Endothelial cell of umbilical vein (primary cell): ENCODE results near the gene SPO11. TPM values are rescaled to one million over a fixed set of nuclear protein-coding genes. Genes with fewer than 3 reads are reported as not detected.
A peak's percentile ranks its signal among the peaks of the same experiment; 100 is the strongest.

ENCODE experiments used
- BruUV-seq: library from RNA; stranded (reverse); fragments of 400-500 nt; replicated peaks from 2 replicates; lab custom pipeline; 2021; lab: Mats Ljungman, UMichigan
- CTCF ChIA-PET: fragments of 300-600, 350-600 bp; sonication (Branson Sonifier 250); formaldehyde crosslinking; loops from one replicate; lab custom pipeline; 2021; ENCODE audit warnings: antibody characterized with exemption, inconsistent platforms; lab: Charles Lee
- POLR2A ChIA-PET: fragments of 300-600, 350-600 bp; sonication (Branson Sonifier 250); formaldehyde crosslinking; loops from one replicate; lab custom pipeline; 2021; ENCODE audit warnings: antibody characterized with exemption, inconsistent platforms; lab: Charles Lee
- DNase-seq: peaks from one replicate; pipeline ENCODE4 v3.0.0-alpha.2; 2011; ENCODE audit warnings: low read depth, low spot score
- FAIRE-seq: peaks from 2 replicates; lab custom pipeline; 2011; peaks lifted over from hg19 to GRCh38; lab: Jason Lieb, UNC
- H2AFZ ChIP-seq: 2 replicates; pipeline ENCODE4 v1.6.0; 2012; ENCODE audit warnings: low read depth, low read length, control low read depth, inconsistent platforms
- H3K27ac ChIP-seq: 2 replicates; pipeline ENCODE4 v1.5.1; 2011; ENCODE audit warnings: low read depth, mild to moderate bottlenecking, control low read depth, low read length, moderate library complexity; ENCODE audit not compliant: insufficient read depth
- H3K27me3 ChIP-seq, 2 experiments: 2 replicates each; pipeline versions ENCODE4 v1.6.0 to v1.6.1; 2011; ENCODE audit warnings: low read length in 2 of 2, mixed read lengths in 1 of 2; ENCODE audit not compliant: control insufficient read depth in 2 of 2, insufficient read depth in 2 of 2
- H3K36me3 ChIP-seq, 2 experiments: 2 replicates in 1 of 2; 3 replicates in 1 of 2; pipeline ENCODE4 v1.5.1; 2011; ENCODE audit warnings: low read length in 2 of 2, mild to moderate bottlenecking in 1 of 2, moderate library complexity in 1 of 2; ENCODE audit not compliant: control insufficient read depth in 2 of 2, insufficient read depth in 2 of 2; ENCODE audit errors: extremely low read depth in 1 of 2
- H3K4me1 ChIP-seq: 3 replicates; pipeline ENCODE4 v1.5.1; 2011; ENCODE audit warnings: mild to moderate bottlenecking, low read length; ENCODE audit not compliant: control insufficient read depth, insufficient read depth; ENCODE audit errors: extremely low read depth
- H3K4me2 ChIP-seq: 2 replicates; pipeline ENCODE4 v1.6.1; 2011; ENCODE audit warnings: low read length, control low read depth, mixed read lengths; ENCODE audit not compliant: insufficient read depth
- H3K4me3 ChIP-seq, 3 experiments: fragments of 200-600 bp in 1 of 3; sonication (generic), shearing (Covaris generic) in 1 of 3; replicated peaks in 1 of 3; 2 replicates each; pipeline ENCODE4 v1.5.1; 2011 to 2016; ENCODE audit warnings: control low read depth in 3 of 3, low read length in 3 of 3, mild to moderate bottlenecking in 2 of 3, inconsistent platforms in 1 of 3, low read depth in 1 of 3, moderate library complexity in 1 of 3; ENCODE audit not compliant: insufficient read depth in 1 of 3
- H3K79me2 ChIP-seq: 2 replicates; pipeline ENCODE4 v1.6.0; 2012; ENCODE audit warnings: low read length, inconsistent platforms; ENCODE audit not compliant: control insufficient read depth, insufficient read depth
- H3K9ac ChIP-seq: replicated peaks from 2 replicates; pipeline ENCODE3; 2011; ENCODE audit warnings: low read length, control low read depth; ENCODE audit not compliant: insufficient read depth; ENCODE audit errors: extremely low read depth
- H3K9me1 ChIP-seq: replicated peaks from 3 replicates; pipeline ENCODE4 v1.6.0; 2011; ENCODE audit warnings: mild to moderate bottlenecking, low read length; ENCODE audit not compliant: control insufficient read depth, insufficient read depth; ENCODE audit errors: extremely low read depth
- H3K9me3 ChIP-seq: replicated peaks from 2 replicates; pipeline ENCODE4 v1.5.1; 2012; ENCODE audit warnings: low read length, inconsistent platforms; ENCODE audit not compliant: control insufficient read depth, insufficient read depth
- H4K20me1 ChIP-seq: replicated peaks from 2 replicates; pipeline ENCODE3; 2011; ENCODE audit warnings: mild to moderate bottlenecking, low read length; ENCODE audit not compliant: control insufficient read depth, insufficient read depth; ENCODE audit errors: extremely low read depth
- CTCF ChIP-seq, 2 donors: IDR thresholded peaks; 1 replicate in 1 of 2; 2 replicates in 1 of 2; pipeline ENCODE4 v1.5.1; 2011; ENCODE audit warnings: low read length in 2 of 2, mild to moderate bottlenecking in 2 of 2, moderate library complexity in 2 of 2, control low read depth in 1 of 2, inconsistent platforms in 1 of 2, low read depth in 1 of 2; ENCODE audit not compliant: insufficient read depth in 1 of 2; ENCODE audit errors: extremely low read depth in 1 of 2
- EZH2 ChIP-seq: IDR thresholded peaks from 2 replicates; pipeline ENCODE4 v1.6.1; 2012; ENCODE audit warnings: borderline replicate concordance, low read depth, mild to moderate bottlenecking, moderate library complexity, low read length, inconsistent platforms; ENCODE audit not compliant: severe bottlenecking
- FOS ChIP-seq: IDR thresholded peaks from 2 replicates; pipeline ENCODE4 v1.6.1; 2011; ENCODE audit warnings: mild to moderate bottlenecking, low read length, moderate library complexity, borderline replicate concordance; ENCODE audit not compliant: insufficient read depth
- GATA2 ChIP-seq: IDR thresholded peaks from 2 replicates; pipeline ENCODE4 v1.7.0; 2011; ENCODE audit warnings: low read depth, mild to moderate bottlenecking, moderate library complexity, mixed read lengths, low read length; ENCODE audit not compliant: insufficient read length, insufficient read depth
- JUN ChIP-seq: IDR thresholded peaks from 2 replicates; pipeline ENCODE4 v1.6.1; 2011; ENCODE audit warnings: borderline replicate concordance, low read depth; ENCODE audit not compliant: insufficient read length, insufficient read depth
- MYC ChIP-seq: IDR thresholded peaks from one replicate; pipeline ENCODE4 v1.6.1; 2011; ENCODE audit warnings: mild to moderate bottlenecking, low read depth, low read length
- POLR2A ChIP-seq: IDR thresholded peaks from 2 replicates; pipeline ENCODE4 v1.6.1; 2012; ENCODE audit warnings: low read depth, mild to moderate bottlenecking, control low read depth, low read length
- POLR2AphosphoS5 ChIP-seq: IDR thresholded peaks from 2 replicates; pipeline ENCODE4 v1.6.1; 2012; ENCODE audit warnings: low read depth, mild to moderate bottlenecking, control low read depth, low read length, moderate library complexity; ENCODE audit not compliant: insufficient read depth
- dilution Hi-C: fragments of 300-500 bp; cut with MboI; formaldehyde crosslinking; loops from one replicate; pipeline ENCODE4 v1.15.0; 2019; ENCODE audit warnings: low sequenced_read_pairs; ENCODE audit not compliant: extremely low pct_ligation_motif_present
- intact Hi-C: fragments of 100-400 bp; cut with micrococcal nuclease; formaldehyde crosslinking; loops from one replicate; pipeline ENCODE4 v1.10.0; 2022
- polyA plus RNA-seq, 4 experiments: library from polyadenylated mRNA; depleted of rRNA in 3 of 4; stranded (reverse) in 3 of 4; unstranded in 1 of 4; fragments of >200 nt; gene quantifications; 2 replicates each; pipeline versions ENCODE4 v1.2.1 to v1.2.3, GENCODE V29; 2011 to 2012; ENCODE audit warnings: missing spikeins in 1 of 4
- total RNA-seq: library from RNA; stranded (reverse); gene quantifications from 2 replicates; pipeline ENCODE4 v1.2.3, GENCODE V29; 2021
- TF ChIP-seq, protein P1 (sequence below): IDR thresholded peaks from 2 replicates; pipeline ENCODE4 v1.6.1; 2011; ENCODE audit not compliant: insufficient read depth, insufficient read length

The SPO11 gene
- total and polyA plus RNA-seq, 2 donors (not counting 3 experiments of a cell fraction or from before 2014, with no cell fraction given), result not detected

GRCh38 chr20:57361517-57361916 is 31.9 kb downstream of the SPO11 start:
- H4K20me1 ChIP-seq, result no peaks in the 10 kb centered on the region
- no peak overlapping the region for H2AFZ ChIP-seq
- no TSS peak for BruUV-seq
- no peaks in the 10 kb centered on the region for H3K27me3 ChIP-seq
- no peaks in the 10 kb centered on the region for H3K9me3 ChIP-seq
- intact Hi-C loops, result no loop called here
- TF ChIP-seq, protein P1, sequence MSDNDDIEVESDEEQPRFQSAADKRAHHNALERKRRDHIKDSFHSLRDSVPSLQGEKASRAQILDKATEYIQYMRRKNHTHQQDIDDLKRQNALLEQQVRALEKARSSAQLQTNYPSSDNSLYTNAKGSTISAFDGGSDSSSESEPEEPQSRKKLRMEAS, result no peak
- TF ChIP-seq JUN (no peak), FOS (peak; percentile 67)
- peak overlapping the region; percentile 12 for H3K27ac ChIP-seq
- H3K36me3 ChIP-seq, result peaks cover 6 to 29% of the 10 kb centered on the region in 2 experiments
- H3K79me2 ChIP-seq, result peaks cover 8% of the 10 kb centered on the region
- DNase-seq (peak; percentile 34), FAIRE-seq (peak; percentile 69)
- no peak overlapping the region for H3K9ac ChIP-seq
- no peaks in the 10 kb centered on the region for H3K4me1 ChIP-seq
- H3K4me2 ChIP-seq, result no peak overlapping the region
- dilution Hi-C loops, result no loop called here
- H3K4me3 ChIP-seq, result no peak overlapping the region
- POLR2A ChIA-PET, result no interaction called here
- CTCF ChIA-PET, result interaction anchor here (1.3 kb wide), 1 partner anchor 16 kb away, joined by 4 read pairs; no protein-coding TSS in a partner anchor
- no peaks in the 10 kb centered on the region for H3K9me1 ChIP-seq

DNA sequence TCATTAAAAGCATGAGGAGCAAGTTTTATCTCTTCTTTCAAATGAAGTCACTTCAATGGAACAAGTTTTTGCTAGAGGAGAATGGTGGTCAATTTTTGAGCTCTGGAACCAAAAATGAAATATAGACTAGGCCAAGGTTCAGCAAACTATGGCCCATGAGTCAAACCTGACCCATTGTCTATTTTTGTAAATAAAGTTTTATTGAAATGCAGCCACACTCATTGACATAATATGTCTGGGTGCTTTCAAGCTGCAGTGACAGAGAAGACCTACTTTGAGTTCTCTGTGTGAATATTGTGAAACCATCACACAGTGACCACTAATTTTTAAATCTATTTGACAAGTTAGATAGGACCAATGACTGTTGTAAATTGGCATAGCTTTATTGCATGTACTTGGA is 34.8 kb downstream of the SPO11 start:
- BruUV-seq, result no TSS peak
- H3K4me2 ChIP-seq, result no peak overlapping the region
- H3K27ac ChIP-seq, result no peak overlapping the region
- H3K9me3 ChIP-seq, result no peaks in the 10 kb centered on the region
- no peaks in the 10 kb centered on the region for H3K27me3 ChIP-seq
- intact Hi-C loops, result no loop called here
- no peak overlapping the region for H2AFZ ChIP-seq
- FAIRE-seq (no peak), DNase-seq (no peak)
- H3K36me3 ChIP-seq, result peaks cover 12 to 36% of the 10 kb centered on the region in 2 experiments
- ChIA-PET POLR2A (no interaction called here), CTCF (no interaction called here)
- H4K20me1 ChIP-seq, result no peaks in the 10 kb centered on the region
- peaks cover 8% of the 10 kb centered on the region for H3K79me2 ChIP-seq
- no peak overlapping the region for H3K4me3 ChIP-seq
- no peaks in the 10 kb centered on the region for H3K9me1 ChIP-seq
- dilution Hi-C loops, result no loop called here
- H3K9ac ChIP-seq, result no peak overlapping the region
- H3K4me1 ChIP-seq, result no peaks in the 10 kb centered on the region
- TF ChIP-seq EZH2 (no peak), MYC (no peak), CTCF (IDR thresholded peaks at IDR 0.05; ENCODE audit: extremely low read depth in 1 of 2, insufficient read depth in 1 of 2, low read depth in 1 of 2, low read length in 2 of 2) (no peak), FOS (no peak), POLR2AphosphoS5 (no peak), GATA2 (no peak), POLR2A (no peak)
